SJSA1 (cell line): ENCODE data around the gene GAB3. TPM values are rescaled to one million over a fixed set of nuclear protein-coding genes. Genes with fewer than 3 reads are reported as not detected.

ENCODE experiments used
- DNase-seq, 2 experiments: peaks; one replicate each; pipeline ENCODE4 v3.0.0-alpha.2; 2015 to 2020; ENCODE audit warnings: low spot score in 2 of 2, low read depth in 1 of 2
- H3K27ac ChIP-seq: fragments of 250-450 bp; sonication (Bioruptor Pico); 2 replicates; pipeline ENCODE4 v1.5.1; 2020; ENCODE audit warnings: mild to moderate bottlenecking, moderate library complexity
- H3K27me3 ChIP-seq: fragments of 250-450 bp; sonication (Bioruptor Pico); replicated peaks from 2 replicates; pipeline ENCODE4 v1.5.1; 2020; ENCODE audit warnings: mild to moderate bottlenecking, moderate library complexity
- H3K36me3 ChIP-seq: fragments of 250-450 bp; sonication (Bioruptor Pico); 2 replicates; pipeline ENCODE4 v1.5.1; 2020; ENCODE audit warnings: mild to moderate bottlenecking
- H3K4me1 ChIP-seq: fragments of 250-450 bp; sonication (Bioruptor Pico); replicated peaks from 2 replicates; pipeline ENCODE4 v1.6.1; 2021; ENCODE audit warnings: mild to moderate bottlenecking
- H3K4me3 ChIP-seq: fragments of 250-450 bp; sonication (Bioruptor Pico); 2 replicates; pipeline ENCODE4 v1.5.1; 2020; ENCODE audit warnings: mild to moderate bottlenecking
- H3K9me3 ChIP-seq: fragments of 250-450 bp; sonication (Bioruptor Pico); replicated peaks from 2 replicates; pipeline ENCODE4 v1.5.1; 2020; ENCODE audit warnings: mild to moderate bottlenecking
- total RNA-seq: library from RNA; depleted of rRNA; stranded (reverse); fragments of >200 nt; shearing (Covaris generic); gene quantifications from 2 replicates; pipeline ENCODE4 v1.2.3, GENCODE V29; 2014

GAB3 gene
- total RNA-seq, 1 experiment from 2014 or later, result 0.95 TPM

DNA sequence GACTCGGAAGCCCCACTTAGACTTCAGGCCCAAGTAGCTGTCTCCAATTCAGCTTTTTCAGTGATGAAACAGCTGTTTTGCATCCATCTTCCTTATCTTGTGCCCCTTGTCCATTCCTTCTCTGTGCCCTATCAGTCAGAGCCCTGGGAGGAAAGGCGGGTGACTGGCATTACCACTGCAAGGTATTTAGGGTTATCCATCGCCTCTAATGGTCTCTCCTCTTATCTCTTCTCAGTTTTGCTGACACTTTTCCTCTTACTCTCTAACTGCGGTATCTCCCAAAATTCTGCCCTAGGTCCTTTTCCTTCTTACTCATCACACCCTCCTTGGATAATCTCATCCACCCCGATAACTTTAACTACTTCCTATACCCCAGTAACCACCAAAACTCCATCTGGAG, 13.7 kb downstream of the GAB3 start:
- Histone ChIP-seq H3K4me1 (peaks cover 63% of the 10 kb centered on the region), H3K27me3 (no peaks in the 10 kb centered on the region), H3K27ac (peak overlapping the region; percentile 73), H3K36me3 (no peaks in the 10 kb centered on the region), H3K4me3 (no peak overlapping the region), H3K9me3 (no peaks in the 10 kb centered on the region)
- DNase-seq, result no peak

DNA sequence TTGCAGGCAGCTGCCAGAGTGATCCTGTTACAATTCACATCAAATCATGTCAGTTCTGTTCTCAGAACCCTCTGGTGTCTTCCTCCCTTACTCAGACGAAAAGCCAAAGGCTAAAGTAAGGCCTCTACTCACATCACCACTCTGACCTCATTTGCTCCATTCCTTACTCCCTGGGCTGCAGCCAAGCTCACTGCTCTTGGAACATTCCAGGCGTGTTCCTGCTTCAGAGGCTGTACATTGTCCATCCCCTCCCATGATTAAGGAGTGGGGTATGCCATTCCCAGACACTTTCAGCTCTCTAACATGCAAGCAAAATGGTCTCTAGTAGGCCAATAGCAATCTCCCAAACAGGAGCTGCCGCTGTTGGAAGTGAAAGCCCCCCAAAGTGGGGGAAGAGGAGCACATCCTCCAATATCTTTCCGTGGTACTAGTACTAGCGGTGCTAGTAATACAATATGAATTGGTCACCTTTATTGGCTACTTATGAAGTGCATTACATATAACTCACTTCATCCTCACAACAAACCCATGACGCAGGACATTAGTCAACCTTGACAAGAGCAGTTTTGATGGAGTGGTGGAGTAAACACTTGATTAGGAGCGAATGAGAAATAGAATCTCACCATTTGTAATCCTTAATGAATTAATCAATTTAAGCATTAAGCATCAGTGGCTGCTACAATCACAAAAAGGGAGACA, 15.0 kb downstream of the GAB3 start:
- Histone ChIP-seq H3K4me3 (no peak overlapping the region), H3K36me3 (no peaks in the 10 kb centered on the region), H3K9me3 (no peaks in the 10 kb centered on the region), H3K4me1 (peaks cover 67% of the 10 kb centered on the region), H3K27me3 (no peaks in the 10 kb centered on the region), H3K27ac (peak overlapping the region; percentile 73)
- peak; percentile 44 to 62 for DNase-seq

DNA sequence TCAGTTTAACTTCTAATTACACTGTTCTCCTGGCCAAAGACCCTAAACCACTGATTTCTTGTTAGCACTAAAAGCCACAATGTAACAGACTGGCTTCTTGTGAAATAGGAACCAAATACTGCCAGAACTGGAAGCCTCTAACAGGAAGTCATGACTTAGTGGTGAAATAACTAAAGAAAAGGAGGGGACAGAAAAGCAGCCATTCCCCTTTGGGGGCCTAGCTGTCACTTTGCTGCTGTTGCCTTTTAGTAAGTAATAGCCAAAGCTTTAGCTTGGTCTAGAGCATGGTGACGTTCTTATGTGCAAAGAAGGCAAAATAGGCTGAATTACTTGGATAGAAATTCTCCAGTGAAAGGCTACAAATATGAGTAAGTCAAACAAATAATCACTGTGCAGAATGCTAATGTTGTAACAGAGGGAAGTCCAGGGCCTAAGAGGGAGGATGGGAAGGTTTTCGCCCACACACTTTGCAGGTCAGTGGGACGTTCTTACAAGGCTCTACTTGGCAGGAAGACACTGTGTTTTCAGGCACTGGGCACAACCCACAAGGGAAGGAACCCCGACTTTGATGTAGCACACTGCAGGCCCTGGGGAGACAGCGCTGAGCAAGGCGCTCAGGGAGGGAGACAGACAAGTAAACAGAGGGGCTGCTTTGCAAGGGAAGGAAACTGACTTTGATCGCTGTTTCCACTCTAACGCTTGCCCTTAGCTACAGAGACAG, 16.7 kb downstream of the GAB3 start:
- peaks cover 82% of the 10 kb centered on the region for H3K4me1 ChIP-seq
- H3K27ac ChIP-seq, result peak overlapping the region; percentile 63
- no peaks in the 10 kb centered on the region for H3K36me3 ChIP-seq
- H3K27me3 ChIP-seq, result no peaks in the 10 kb centered on the region
- no peaks in the 10 kb centered on the region for H3K9me3 ChIP-seq
- peak; percentile 44 to 57 for DNase-seq
- no peak overlapping the region for H3K4me3 ChIP-seq

DNA sequence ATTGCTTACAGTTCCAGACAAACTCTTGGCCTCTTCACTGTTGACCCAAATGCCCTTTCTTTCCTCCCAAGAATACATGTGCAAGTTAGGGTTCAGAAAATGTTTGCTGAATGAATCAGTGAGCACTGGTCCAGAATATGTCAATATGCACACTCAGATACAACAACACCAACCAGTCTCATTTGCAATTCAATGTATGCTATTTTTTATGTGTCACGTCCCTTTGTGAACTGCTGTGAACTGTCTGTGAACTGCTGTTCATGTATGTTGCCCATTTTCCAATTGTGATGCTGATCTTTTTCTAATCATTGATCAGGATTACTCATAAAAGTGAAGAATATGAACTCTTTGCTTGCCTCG, 17.8 kb downstream of the GAB3 start:
- Histone ChIP-seq H3K4me1 (peaks cover 84% of the 10 kb centered on the region), H3K27me3 (no peaks in the 10 kb centered on the region), H3K36me3 (no peaks in the 10 kb centered on the region), H3K27ac (peak overlapping the region; percentile 43), H3K4me3 (no peak overlapping the region), H3K9me3 (no peaks in the 10 kb centered on the region)
- no peak for DNase-seq

DNA sequence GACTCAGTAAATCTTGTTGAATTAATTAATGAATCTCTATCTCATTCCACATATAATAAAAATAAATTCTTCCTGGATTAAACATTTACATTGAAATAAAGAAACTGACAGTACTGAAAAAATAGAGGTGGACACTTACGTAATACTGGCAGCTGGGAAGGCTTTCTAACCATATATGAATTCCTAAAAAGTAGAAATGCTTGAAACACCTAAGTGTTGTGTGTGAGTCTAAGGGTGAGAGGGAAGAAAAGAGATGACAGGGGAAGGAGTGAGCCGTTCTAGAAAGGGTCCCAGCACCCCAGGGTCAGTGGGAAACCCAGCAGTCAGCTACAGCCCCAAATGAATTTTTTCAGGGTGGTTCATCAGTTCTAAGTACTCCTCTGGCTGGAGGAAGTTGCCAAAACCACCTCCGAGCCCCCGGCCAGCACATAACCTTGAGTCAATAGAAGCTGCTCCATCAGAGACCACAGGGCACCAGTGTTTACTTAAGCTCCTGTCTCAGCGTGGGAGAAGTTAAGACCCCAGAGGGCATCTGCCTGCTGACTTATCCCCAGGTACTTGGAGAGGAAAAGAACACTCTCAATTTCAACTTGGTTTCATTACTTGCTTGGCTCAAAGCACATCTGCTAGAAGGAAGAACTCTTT, 18.3 kb downstream of the GAB3 start:
- no peaks in the 10 kb centered on the region for H3K36me3 ChIP-seq
- peaks cover 84% of the 10 kb centered on the region for H3K4me1 ChIP-seq
- H3K27ac ChIP-seq, result peak overlapping the region; percentile 43

DNA sequence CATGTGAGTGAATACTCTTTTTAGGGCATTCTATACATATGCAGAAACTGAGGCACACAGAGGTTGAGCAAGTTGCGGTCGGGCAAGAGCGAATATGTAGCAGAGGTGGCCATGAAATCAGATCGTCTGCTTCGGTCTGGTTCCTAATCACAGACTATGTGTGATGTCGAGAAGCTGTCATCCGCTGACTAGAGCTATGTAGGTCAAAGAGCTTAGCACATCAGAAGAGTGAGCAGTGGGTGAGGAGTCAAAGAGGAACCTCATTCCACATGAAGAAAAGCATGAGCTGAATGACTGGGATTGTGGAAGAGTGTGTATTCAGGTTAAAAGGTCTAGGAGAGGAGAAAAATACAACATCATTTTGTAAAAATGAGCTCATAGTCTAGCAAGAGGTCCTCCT, 19.0 kb downstream of the GAB3 start:
- Histone ChIP-seq H3K27me3 (no peaks in the 10 kb centered on the region), H3K27ac (no peak overlapping the region), H3K4me1 (peaks cover 86% of the 10 kb centered on the region), H3K9me3 (no peaks in the 10 kb centered on the region), H3K4me3 (no peak overlapping the region), H3K36me3 (no peaks in the 10 kb centered on the region)
- DNase-seq, result no peak

More for the DNA sequence above, 18.3 kb downstream of the GAB3 start:
- Histone ChIP-seq H3K9me3 (no peaks in the 10 kb centered on the region), H3K27me3 (no peaks in the 10 kb centered on the region), H3K4me3 (no peak overlapping the region)
- peak; percentile 44 to 57 for DNase-seq

DNA sequence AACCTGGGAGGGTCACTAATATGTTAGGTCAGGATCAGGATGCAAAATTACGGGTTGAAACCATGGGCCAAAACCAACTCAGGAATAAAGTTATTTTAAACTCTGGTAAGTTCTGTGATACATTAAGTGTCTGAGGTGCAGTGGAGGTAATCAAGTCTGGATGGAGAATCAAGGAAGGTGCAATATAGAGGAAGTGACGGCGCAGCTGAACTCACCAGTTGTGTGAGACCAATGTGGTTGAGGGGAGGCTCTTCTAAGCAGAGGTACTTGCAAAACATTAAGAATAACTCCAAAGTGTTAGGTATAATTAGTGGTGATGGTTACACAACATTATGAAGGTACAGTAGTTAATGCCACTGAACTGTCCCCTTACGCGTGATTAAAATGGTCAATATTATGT, 19.7 kb downstream of the GAB3 start:
- H3K4me3 ChIP-seq, result no peak overlapping the region
- peaks cover 79% of the 10 kb centered on the region for H3K4me1 ChIP-seq
- no peak overlapping the region for H3K27ac ChIP-seq
- no peak for DNase-seq
- no peaks in the 10 kb centered on the region for H3K36me3 ChIP-seq
- H3K27me3 ChIP-seq, result no peaks in the 10 kb centered on the region
- no peaks in the 10 kb centered on the region for H3K9me3 ChIP-seq

DNA sequence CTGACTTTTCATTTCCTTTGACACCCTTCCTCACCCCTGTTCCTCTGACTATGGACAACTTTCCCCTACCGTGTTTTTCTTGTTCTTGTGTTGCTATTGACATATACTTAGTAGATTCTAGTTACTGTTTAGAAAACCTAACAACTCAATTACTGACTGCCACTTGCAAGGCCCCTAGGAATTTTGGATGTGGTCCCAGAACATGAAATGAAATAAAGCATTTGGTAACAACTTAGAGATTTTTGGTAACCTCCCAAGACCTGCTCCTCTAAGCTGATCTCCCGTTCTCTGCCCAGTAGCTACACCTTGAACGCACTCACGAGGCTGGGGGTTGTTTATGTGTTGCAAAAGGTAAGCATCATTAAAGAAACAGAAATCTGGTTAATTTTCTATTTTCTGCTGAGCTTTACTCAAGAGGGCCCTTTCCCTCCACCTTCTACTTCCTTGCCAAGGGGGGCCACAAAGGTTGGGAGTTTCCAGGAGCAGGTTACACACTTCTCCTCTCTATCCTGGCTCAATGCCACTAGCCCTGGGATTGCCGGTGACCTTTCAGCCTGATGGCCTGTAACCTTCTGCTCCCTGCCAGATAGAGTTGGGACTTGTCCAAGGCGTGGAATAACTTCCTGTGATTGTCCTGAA, 20.5 kb downstream of the GAB3 start:
- H3K9me3 ChIP-seq, result no peaks in the 10 kb centered on the region
- no peak overlapping the region for H3K27ac ChIP-seq
- peaks cover 71% of the 10 kb centered on the region for H3K4me1 ChIP-seq
- no peaks in the 10 kb centered on the region for H3K36me3 ChIP-seq
- DNase-seq, result no peak
- no peaks in the 10 kb centered on the region for H3K27me3 ChIP-seq
- H3K4me3 ChIP-seq, result no peak overlapping the region

DNA sequence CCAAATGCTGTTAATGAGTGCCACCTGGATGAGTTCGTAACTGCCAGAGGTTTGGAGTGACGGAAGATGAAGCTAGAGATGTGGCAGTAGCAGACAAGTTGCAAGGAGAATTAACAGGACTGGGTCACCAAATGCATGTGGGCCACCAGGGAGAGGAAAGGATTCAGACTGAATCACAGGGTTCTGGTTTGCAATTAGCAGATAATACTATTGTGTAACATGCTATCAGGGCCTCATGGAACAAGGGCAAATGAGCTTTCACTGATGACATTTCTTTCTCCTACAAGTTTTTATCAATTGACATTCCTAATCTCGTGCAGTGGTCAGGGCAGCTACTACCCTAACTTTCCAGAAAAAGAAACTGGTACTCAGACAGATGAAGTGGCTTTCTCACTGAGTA, 21.4 kb downstream of the GAB3 start:
- Histone ChIP-seq H3K27ac (no peak overlapping the region), H3K36me3 (no peaks in the 10 kb centered on the region)

DNA sequence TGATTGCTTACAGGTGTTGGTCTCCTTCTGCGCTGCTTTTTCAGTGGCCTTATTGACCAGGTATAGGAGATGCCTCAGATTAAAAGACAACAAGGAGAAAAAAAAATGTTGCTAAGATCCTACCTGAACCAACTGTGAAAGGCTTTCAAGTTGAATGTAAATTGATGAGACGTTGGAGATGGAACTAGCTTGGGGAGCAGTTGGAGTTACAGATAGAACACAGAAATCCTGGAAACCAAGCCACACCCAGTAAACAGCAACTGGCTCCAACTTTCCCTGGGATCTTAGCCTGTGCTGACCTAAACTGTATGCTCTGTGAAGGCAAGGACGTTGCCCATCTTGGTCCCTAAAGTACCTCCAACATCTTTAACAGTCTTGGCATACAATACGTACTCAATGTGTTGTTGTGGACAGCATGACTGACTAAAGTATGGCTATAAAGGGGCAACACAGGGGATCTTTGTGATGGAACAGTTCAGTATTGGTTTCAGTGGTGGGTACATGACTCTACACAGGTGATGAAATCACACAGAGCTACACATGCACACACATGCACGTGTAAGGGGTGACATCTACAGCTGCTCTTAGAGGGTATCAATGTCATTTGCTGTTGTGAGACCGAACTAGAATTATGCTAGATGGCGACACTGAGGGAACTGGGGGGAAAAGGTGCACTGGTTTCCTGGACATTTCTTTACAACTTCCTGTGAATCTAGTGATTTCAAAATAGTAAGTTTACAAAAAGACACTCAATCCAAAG, 22.3 kb downstream of the GAB3 start:
- Histone ChIP-seq H3K36me3 (no peaks in the 10 kb centered on the region), H3K27me3 (no peaks in the 10 kb centered on the region), H3K4me1 (peaks cover 53% of the 10 kb centered on the region), H3K9me3 (no peaks in the 10 kb centered on the region), H3K4me3 (no peak overlapping the region), H3K27ac (no peak overlapping the region)
- DNase-seq, result no peak

More for the DNA sequence above, 21.4 kb downstream of the GAB3 start:
- Histone ChIP-seq H3K4me1 (peaks cover 61% of the 10 kb centered on the region), H3K4me3 (no peak overlapping the region), H3K9me3 (no peaks in the 10 kb centered on the region), H3K27me3 (no peaks in the 10 kb centered on the region)
- no peak for DNase-seq

DNA sequence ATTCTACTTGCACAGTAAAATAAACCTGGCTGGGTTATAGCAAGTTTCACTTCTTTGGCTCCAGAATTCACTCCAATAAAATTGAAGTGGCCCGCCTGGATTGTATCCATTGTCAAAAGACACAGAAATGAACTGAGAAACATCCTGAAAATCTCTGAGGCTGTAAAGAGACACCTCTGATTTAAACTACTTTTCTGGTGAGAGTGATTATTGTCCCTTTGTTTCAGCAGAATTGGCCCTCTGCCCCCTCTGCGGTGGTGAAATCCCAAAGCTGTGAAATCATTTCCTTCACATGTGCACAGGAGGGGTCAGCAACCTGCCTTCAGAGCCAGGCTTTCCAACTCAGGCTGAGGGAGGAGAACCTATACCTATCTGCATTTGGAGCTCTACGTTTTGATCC, 23.0 kb downstream of the GAB3 start:
- Histone ChIP-seq H3K4me3 (no peak overlapping the region), H3K36me3 (no peaks in the 10 kb centered on the region), H3K27me3 (no peaks in the 10 kb centered on the region), H3K9me3 (no peaks in the 10 kb centered on the region), H3K4me1 (peaks cover 46% of the 10 kb centered on the region), H3K27ac (peak overlapping the region; percentile 39; the same call in 1 of the 2 replicates)
- peak in 1 of 2 experiments; percentile 45 for DNase-seq

DNA sequence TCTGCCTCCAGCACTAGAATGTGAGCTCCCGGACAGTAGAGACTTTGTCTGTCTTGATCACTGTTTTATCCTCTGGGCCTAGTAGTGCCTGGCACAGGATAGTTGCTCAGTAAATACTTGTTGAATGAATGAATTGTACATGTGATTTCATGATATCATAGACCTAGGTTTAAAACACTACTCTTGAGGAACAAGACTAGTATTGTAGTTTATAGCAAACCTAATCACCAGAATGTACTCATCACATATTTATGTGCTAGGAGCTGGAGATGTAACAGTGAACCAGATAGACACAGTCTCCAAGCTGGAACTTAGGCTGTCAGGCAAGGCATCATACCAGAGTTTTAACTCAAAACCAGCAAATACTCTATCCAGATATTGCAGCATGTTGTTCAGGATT, 23.5 kb downstream of the GAB3 start:
- no peak for DNase-seq

DNA sequence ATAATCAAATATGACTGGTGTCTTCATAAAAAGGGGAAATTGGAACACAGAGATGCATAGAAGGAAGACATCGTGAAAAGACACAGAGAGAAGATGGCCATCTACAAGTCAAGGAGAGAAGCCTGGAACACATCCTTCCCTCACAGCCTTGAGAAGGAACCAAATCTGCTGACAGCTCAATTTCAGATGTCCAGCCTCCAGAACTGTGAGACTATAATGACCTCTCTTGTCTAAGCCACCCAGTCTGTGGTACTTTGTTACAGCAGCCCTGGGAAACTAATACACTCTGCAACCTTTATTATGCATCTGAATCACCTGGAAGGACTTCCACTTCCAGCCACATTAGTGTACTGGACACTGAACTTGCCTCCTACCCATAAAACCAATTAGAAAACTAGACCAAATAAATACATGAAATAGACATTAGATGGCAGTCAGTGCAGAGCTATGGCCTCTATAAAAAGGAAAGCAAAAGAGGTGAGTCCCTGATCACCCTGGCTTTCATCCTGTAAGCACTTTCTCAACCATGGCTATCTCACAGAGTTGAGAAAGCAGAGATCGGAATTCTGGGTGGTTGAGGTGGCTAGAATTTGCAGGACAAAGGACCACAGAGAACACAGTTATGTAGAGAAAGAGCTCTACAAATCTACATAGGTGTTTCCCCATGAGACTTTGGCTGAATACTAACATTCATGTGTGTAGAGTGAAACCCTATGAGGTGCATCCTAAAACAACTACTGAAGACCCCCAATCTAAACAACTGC, 25.7 kb downstream of the GAB3 start:
- no peaks in the 10 kb centered on the region for H3K9me3 ChIP-seq
- H3K27ac ChIP-seq, result no peak overlapping the region
- H3K4me3 ChIP-seq, result no peak overlapping the region
- no peaks in the 10 kb centered on the region for H3K27me3 ChIP-seq
- peaks cover 27% of the 10 kb centered on the region for H3K4me1 ChIP-seq
- no peaks in the 10 kb centered on the region for H3K36me3 ChIP-seq
- no peak for DNase-seq

More for the DNA sequence above, 23.5 kb downstream of the GAB3 start:
- peaks cover 41% of the 10 kb centered on the region for H3K4me1 ChIP-seq
- H3K9me3 ChIP-seq, result no peaks in the 10 kb centered on the region
- no peak overlapping the region for H3K4me3 ChIP-seq
- H3K27ac ChIP-seq, result peak overlapping the region; percentile 39; the same call in 1 of the 2 replicates
- H3K36me3 ChIP-seq, result no peaks in the 10 kb centered on the region
- no peaks in the 10 kb centered on the region for H3K27me3 ChIP-seq
